Measurements from ENCODE around the gene NIN.

DNA sequence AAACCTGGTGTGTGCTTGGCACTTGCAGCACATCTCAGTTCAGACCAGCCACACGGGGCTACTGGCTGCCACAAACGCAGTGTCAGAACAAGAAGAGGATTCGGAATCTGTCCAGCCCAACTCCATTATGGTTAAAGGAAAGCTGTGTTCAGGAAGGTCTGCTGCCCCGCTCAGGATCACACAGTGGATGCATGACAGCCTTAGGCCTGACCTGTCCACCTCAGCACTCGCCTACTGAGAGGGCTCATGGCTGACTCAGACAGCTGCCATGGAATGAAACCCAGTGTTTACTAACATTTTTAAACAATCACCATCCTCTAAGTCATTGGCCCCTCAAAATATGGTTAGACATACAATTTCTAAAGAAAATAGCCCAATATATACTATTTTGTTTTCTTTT is 5.6 kb upstream of the NIN start:
- TF ChIP-seq POLR2A (IDR thresholded peaks at IDR 0.05) (no peak), POLR2AphosphoS5 (IDR thresholded peaks at IDR 0.05) (no peak)
- TF ChIP-seq, protein P1, sequence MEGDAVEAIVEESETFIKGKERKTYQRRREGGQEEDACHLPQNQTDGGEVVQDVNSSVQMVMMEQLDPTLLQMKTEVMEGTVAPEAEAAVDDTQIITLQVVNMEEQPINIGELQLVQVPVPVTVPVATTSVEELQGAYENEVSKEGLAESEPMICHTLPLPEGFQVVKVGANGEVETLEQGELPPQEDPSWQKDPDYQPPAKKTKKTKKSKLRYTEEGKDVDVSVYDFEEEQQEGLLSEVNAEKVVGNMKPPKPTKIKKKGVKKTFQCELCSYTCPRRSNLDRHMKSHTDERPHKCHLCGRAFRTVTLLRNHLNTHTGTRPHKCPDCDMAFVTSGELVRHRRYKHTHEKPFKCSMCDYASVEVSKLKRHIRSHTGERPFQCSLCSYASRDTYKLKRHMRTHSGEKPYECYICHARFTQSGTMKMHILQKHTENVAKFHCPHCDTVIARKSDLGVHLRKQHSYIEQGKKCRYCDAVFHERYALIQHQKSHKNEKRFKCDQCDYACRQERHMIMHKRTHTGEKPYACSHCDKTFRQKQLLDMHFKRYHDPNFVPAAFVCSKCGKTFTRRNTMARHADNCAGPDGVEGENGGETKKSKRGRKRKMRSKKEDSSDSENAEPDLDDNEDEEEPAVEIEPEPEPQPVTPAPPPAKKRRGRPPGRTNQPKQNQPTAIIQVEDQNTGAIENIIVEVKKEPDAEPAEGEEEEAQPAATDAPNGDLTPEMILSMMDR (IDR thresholded peaks at IDR 0.05): no peak
